Heart right ventricle (tissue), 16 donors: Measurements from ENCODE around the gene HAND1. TPM values are rescaled to one million over a fixed set of nuclear protein-coding genes. Genes with fewer than 3 reads are reported as not detected.

Experiments
- ATAC-seq, 8 donors: fragments of 200-7000 bp; cut with Tn5 transposase; one replicate each; pipeline ENCODE4 v1.9.1; 2020; ENCODE audit warnings: mild to moderate bottlenecking in 8 of 8, moderate library complexity in 8 of 8, moderate number of reproducible peaks in 1 of 8
- DNase-seq, 2 donors: peaks; one replicate each; pipeline ENCODE4 v3.0.0-alpha.2; 2020
- H3K27ac ChIP-seq, 10 donors: fragments of 200-600 bp; sonication (generic) in 2 of 10; one replicate each; pipeline versions ENCODE4 v1.5.0 to v1.8.0; 2020 to 2022; ENCODE audit warnings: mild to moderate bottlenecking in 3 of 10
- H3K27me3 ChIP-seq, 7 donors: fragments of 200-600 bp; one replicate each; pipeline ENCODE4 v1.8.0; 2021 to 2022; ENCODE audit warnings: mild to moderate bottlenecking in 2 of 7
- H3K36me3 ChIP-seq, 9 donors: fragments of 200-600 bp; sonication (generic) in 1 of 9; one replicate each; pipeline versions ENCODE4 v1.5.0 to v1.8.0; 2020 to 2022; ENCODE audit warnings: mild to moderate bottlenecking in 2 of 9
- H3K4me1 ChIP-seq, 9 donors: fragments of 200-600 bp; sonication (generic) in 1 of 9; one replicate each; pipeline versions ENCODE4 v1.5.0 to v1.8.0; 2020 to 2022; ENCODE audit warnings: mild to moderate bottlenecking in 4 of 9
- H3K4me3 ChIP-seq, 10 donors: fragments of 200-600 bp; sonication (generic) in 2 of 10; one replicate each; pipeline versions ENCODE4 v1.5.0 to v1.8.0; 2020 to 2022; ENCODE audit warnings: mild to moderate bottlenecking in 7 of 10, moderate library complexity in 2 of 10
- H3K9me3 ChIP-seq, 11 donors: fragments of 200-600 bp in 10 of 11; sonication (generic) in 2 of 11; one replicate each; pipeline versions ENCODE4 v1.5.0 to v1.8.0; 2013 to 2022; ENCODE audit warnings: mild to moderate bottlenecking in 2 of 11, control low read depth in 1 of 11, moderate library complexity in 1 of 11
- WGBS, 2 donors: extraction: QIAGEN DNeasy Blood & Tissue Kit; methylation state at CpG; one replicate each; pipeline ENCODE4 v1.1.7; 2013; ENCODE audit warnings: inconsistent platforms in 1 of 2; 5-methylcytosine and 5-hydroxymethylcytosine counted together
- intact Hi-C, 10 donors: fragments of 100-400 bp; cut with DNase I; formaldehyde crosslinking; loops; one replicate each; pipeline versions ENCODE4 v1.11.1 to v1.14.2; 2022
- polyA plus RNA-seq, 2 donors: library from polyadenylated mRNA; stranded (reverse); fragments of 200-250 nt; gene quantifications; one replicate each; pipeline ENCODE4 v1.2.3, GENCODE V29; 2013
- total RNA-seq, 10 donors: library from RNA; stranded (reverse); fragmentation: NEBNext Ultra II Directional in 3 of 10; extraction: Animal tissue kit (Norgen Biotek cat#: 25700) in 3 of 10; gene quantifications; one replicate each; pipeline versions ENCODE4 v1.2.1 to v1.2.4, GENCODE V29; 2021 to 2023
- TF ChIP-seq, protein P1 (sequence below), 9 donors: fragments of 200-600 bp; sonication (generic) in 2 of 9; IDR thresholded peaks; one replicate each; pipeline versions ENCODE4 v1.5.0 to v1.8.0; 2021 to 2022; ENCODE audit warnings: antibody characterized with exemption in 9 of 9, mild to moderate bottlenecking in 5 of 9, moderate library complexity in 1 of 9
- donor health status: Arrhythmogenic right ventricular cardiomyopathy.
- donor health status: ischemic (EF 13 %, LVEDD 7.1; RV severe dilation, severe dysfunction).
- donor health status: healthy with polysubstance abuse.
- donor health status: DM: no; HTN: yes; CAD: no.
- donor health status: DM: no; HTN: no; CAD: no.
- donor health status: ischemic (EF 25% LVEDD 6.9; RV normal size, moderate dysfunction).
- donor health status: ischemic (EF 25% LVEDD 5.7; RV mildly dilated, moderate dysfunction).
- donor health status: healthy.
- donor health status: DM: yes; HTN: yes; CAD: no.
- donor health status: Ischemic cardiomyopathy.
- donor health status: ischemic (EF 35%, LVEDD 5.7; RV mildly dilated, moderate dysfunction).
- donor health status: nonischemic (EF 11% LVEDD 7.7; RV severe dilation, severe dysfunction).
- donor health status: DM: yes; HTN: yes; CAD: no.
- donor health status: PGD.
- donor health status: ischemic (EF 29% LVEDD 5.4; RV normal size, mild dysfunction).
- donor health status: nonischemic (EF 23%, LVEDD 6.1; RV moderate dilation, normal function).

The HAND1 gene
- total and polyA plus RNA-seq, 12 donors, result 16.8 to 33.0 (median 24.6) TPM

DNA sequence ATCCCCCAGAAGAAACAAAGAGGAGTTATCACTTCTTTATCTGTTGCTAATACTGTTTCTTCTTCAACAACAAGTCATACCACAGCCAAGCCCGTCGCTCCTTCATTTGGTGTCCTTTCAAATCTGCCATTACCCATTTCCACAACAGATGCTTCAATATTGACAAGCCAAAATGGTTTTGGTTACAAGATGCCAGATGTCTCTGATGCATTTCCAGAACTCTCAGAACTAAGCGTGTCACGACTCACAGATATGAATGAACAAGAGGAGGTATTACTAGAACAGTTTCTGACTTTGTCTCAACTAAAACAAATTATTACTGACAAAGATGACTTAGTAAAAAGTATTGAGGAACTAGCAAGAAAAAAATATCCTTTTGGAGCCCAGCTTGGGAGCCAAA is 16.0 kb upstream of the HAND1 start:
- no peak for ATAC-seq
- Histone ChIP-seq H3K9me3 (no peaks in the 10 kb centered on the region), H3K4me1 (no peaks in the 10 kb centered on the region), H3K4me3 (no peak overlapping the region), H3K36me3 (no peaks in the 10 kb centered on the region), H3K27me3 (peaks cover 0 to 92% (median 69%) of the 10 kb centered on the region in 7 donors), H3K27ac (no peak overlapping the region)
- WGBS, 2 donors, result 61 to 77% methylated on average over 4 of the region's 4 CpGs
- DNase-seq, result no peak
- TF ChIP-seq, protein P1, sequence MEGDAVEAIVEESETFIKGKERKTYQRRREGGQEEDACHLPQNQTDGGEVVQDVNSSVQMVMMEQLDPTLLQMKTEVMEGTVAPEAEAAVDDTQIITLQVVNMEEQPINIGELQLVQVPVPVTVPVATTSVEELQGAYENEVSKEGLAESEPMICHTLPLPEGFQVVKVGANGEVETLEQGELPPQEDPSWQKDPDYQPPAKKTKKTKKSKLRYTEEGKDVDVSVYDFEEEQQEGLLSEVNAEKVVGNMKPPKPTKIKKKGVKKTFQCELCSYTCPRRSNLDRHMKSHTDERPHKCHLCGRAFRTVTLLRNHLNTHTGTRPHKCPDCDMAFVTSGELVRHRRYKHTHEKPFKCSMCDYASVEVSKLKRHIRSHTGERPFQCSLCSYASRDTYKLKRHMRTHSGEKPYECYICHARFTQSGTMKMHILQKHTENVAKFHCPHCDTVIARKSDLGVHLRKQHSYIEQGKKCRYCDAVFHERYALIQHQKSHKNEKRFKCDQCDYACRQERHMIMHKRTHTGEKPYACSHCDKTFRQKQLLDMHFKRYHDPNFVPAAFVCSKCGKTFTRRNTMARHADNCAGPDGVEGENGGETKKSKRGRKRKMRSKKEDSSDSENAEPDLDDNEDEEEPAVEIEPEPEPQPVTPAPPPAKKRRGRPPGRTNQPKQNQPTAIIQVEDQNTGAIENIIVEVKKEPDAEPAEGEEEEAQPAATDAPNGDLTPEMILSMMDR (IDR thresholded peaks at IDR 0.05), result no peak
- intact Hi-C loops, result no loop called here

DNA sequence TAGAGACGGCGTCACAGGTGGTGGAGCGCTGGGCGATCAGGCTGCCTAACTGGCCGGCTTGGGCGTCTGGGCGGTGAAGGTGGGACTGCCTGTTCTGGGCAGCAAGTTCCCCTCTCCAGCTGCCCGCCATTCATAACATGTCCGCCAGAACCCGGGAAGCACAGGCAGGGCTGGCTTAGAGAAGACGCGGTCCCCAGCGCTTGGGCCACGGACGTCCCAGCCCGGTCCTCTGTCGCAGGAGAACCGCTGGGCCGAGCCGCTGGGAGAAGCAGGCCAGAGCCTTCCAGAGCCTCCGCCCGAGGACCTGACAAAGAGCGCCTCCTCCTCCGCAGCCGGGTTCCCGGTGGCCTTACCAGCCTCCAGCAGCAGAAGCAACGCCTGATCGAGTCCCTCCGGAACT is 15.2 kb upstream of the HAND1 start:
- Histone ChIP-seq H3K27ac (no peak overlapping the region), H3K27me3 (peaks cover 0 to 99% (median 75%) of the 10 kb centered on the region in 7 donors), H3K4me1 (no peaks in the 10 kb centered on the region), H3K4me3 (no peak overlapping the region), H3K9me3 (no peaks in the 10 kb centered on the region), H3K36me3 (no peaks in the 10 kb centered on the region)
- DNase-seq (no peak), ATAC-seq (no peak)
- TF ChIP-seq, protein P1 (IDR thresholded peaks at IDR 0.05), result no peak
- 50 to 67% methylated on average over 29 of the region's 29 CpGs for WGBS, 2 donors
- intact Hi-C loops, result no loop called here

DNA sequence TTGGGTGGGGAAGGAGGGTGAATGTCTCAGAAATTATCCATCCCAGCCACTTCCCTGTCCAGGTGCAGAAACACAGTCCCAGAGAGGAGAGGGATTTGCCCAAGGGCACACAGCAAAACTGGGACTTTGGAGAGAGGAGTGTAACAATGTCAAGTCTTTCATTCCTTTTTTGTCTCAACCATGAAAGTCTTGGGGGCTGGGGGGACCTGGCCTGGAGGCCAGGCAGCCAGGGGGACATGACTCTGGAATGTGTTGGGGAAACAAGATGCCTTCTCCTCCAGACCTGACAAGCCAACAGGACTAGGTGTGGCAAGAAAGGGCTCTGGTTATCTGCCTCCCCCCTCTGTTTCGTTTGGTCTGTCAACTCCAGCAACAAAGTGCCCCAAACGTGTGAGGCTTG is 13.9 kb upstream of the HAND1 start:
- no peaks in the 10 kb centered on the region for H3K36me3 ChIP-seq
- H3K9me3 ChIP-seq, result no peaks in the 10 kb centered on the region
- peaks cover 0 to 99% (median 78%) of the 10 kb centered on the region in 7 donors for H3K27me3 ChIP-seq
- H3K27ac ChIP-seq, result no peak overlapping the region
- H3K4me1 ChIP-seq, result no peaks in the 10 kb centered on the region
- ATAC-seq (no peak), DNase-seq (no peak)
- WGBS, 2 donors, result 51 to 59% methylated on average over 2 of the region's 2 CpGs
- intact Hi-C loops, result no loop called here
- H3K4me3 ChIP-seq, result no peak overlapping the region
- TF ChIP-seq, protein P1 (IDR thresholded peaks at IDR 0.05), result no peak

DNA sequence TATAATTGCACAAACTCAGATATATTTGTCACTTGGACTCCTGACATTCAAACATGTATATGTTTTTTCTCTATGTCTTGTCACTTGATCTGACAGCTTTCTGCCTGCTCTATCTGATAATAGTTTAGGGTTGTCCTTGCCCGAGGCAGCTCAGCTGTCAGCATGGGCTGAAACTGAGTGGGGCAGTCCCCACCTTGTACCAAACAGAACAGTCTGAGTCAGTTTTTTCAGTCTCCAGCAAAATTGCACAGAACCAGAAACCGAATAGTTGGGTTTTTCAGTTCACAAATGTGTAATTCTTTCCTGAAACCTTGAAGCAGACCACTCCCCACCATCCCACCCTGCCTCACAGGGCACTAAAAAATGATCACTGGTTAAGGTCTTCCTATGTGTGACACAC is 9.5 kb upstream of the HAND1 start:
- Histone ChIP-seq H3K9me3 (no peaks in the 10 kb centered on the region), H3K27ac (no peak overlapping the region), H3K36me3 (no peaks in the 10 kb centered on the region), H3K4me1 (peaks cover 2 to 23% (median 15%) of the 10 kb centered on the region in 9 donors), H3K27me3 (peaks cover 0 to 100% (median 88%) of the 10 kb centered on the region in 7 donors), H3K4me3 (no peak overlapping the region)
- intact Hi-C loops, result no loop called here
- DNase-seq (no peak), ATAC-seq (no peak)
- TF ChIP-seq, protein P1 (IDR thresholded peaks at IDR 0.05), result no peak
- 45 to 54% methylated on average over 2 of the region's 2 CpGs for WGBS, 2 donors
